SK-N-SH (cell line): ENCODE results near the gene MRPL49. TPM values are rescaled to one million over a fixed set of nuclear protein-coding genes. Genes with fewer than 3 reads are reported as not detected.

Experiments
- CTCF ChIA-PET: fragments of 300-600, 350-600 bp; formaldehyde crosslinking; extraction: SDS; loops from one replicate; lab custom pipeline; 2021; lab: Yijun Ruan, JAX
- POLR2A ChIA-PET: fragments of 350-600 bp; sonication (Branson Sonifier 250); formaldehyde crosslinking; extraction: SDS; loops from one replicate; lab custom pipeline; 2020; ENCODE audit warnings: antibody characterized with exemption, inconsistent platforms; lab: Yijun Ruan, JAX
- DNase-seq: peaks from one replicate; pipeline ENCODE4 v3.0.0; 2012
- H2AFZ ChIP-seq: fragments of 200-600 bp; sonication (generic); 2 replicates; pipeline ENCODE4 v1.8.1; 2016; ENCODE audit warnings: antibody characterized with exemption, mild to moderate bottlenecking, low read depth
- H3F3A ChIP-seq: fragments of 200-600 bp; sonication (generic); replicated peaks from 2 replicates; pipeline ENCODE3; 2016; ENCODE audit warnings: antibody characterized with exemption, mild to moderate bottlenecking; ENCODE audit not compliant: insufficient read depth
- H3K27ac ChIP-seq, 2 experiments: fragments of 200-500 bp in 1 of 2; fragments of 200-600 bp in 1 of 2; sonication (Bioruptor generic) in 1 of 2; sonication (generic), shearing (Covaris generic) in 1 of 2; 2 replicates each; pipeline versions ENCODE4 v1.5.1 to v1.6.1; 2014 to 2016; ENCODE audit warnings: low read depth in 2 of 2, inconsistent platforms in 1 of 2, low read length in 1 of 2, mild to moderate bottlenecking in 1 of 2, mixed read lengths in 1 of 2
- H3K27me3 ChIP-seq: fragments of 200-600 bp; sonication (generic), shearing (Covaris generic); 2 replicates; pipeline ENCODE4 v1.6.1; 2016; ENCODE audit warnings: mixed run types; ENCODE audit not compliant: insufficient read depth
- H3K36me3 ChIP-seq, 2 experiments: fragments of 200-500 bp in 1 of 2; fragments of 200-600 bp in 1 of 2; sonication (Bioruptor generic) in 1 of 2; sonication (generic) in 1 of 2; replicated peaks in 1 of 2; 2 replicates each; pipeline versions ENCODE3 to v1.5.1; 2014 to 2016; ENCODE audit warnings: low read length in 1 of 2, mild to moderate bottlenecking in 1 of 2; ENCODE audit not compliant: insufficient read depth in 2 of 2, control insufficient read depth in 1 of 2
- H3K4me1 ChIP-seq, 2 experiments: fragments of 200-500 bp in 1 of 2; fragments of 200-600 bp in 1 of 2; sonication (Bioruptor generic) in 1 of 2; sonication (generic), shearing (Covaris generic) in 1 of 2; 2 replicates each; pipeline versions ENCODE4 v1.5.1 to v1.6.1; 2014 to 2016; ENCODE audit warnings: low read depth in 1 of 2, low read length in 1 of 2, mixed run types in 1 of 2; ENCODE audit not compliant: insufficient read depth in 2 of 2, control insufficient read depth in 1 of 2
- H3K4me2 ChIP-seq: fragments of 200-600 bp; sonication (generic), shearing (Covaris generic); 2 replicates; pipeline ENCODE4 v1.6.1; 2017; ENCODE audit warnings: mixed run types
- H3K4me3 ChIP-seq, 2 experiments: fragments of 200-500 bp in 1 of 2; fragments of 200-600 bp in 1 of 2; sonication (Bioruptor generic) in 1 of 2; sonication (generic), shearing (Covaris generic) in 1 of 2; 2 replicates each; pipeline versions ENCODE4 v1.5.1 to v1.8.1; 2014 to 2016; ENCODE audit warnings: low read depth in 2 of 2, inconsistent platforms in 1 of 2, low read length in 1 of 2, mild to moderate bottlenecking in 1 of 2, mixed read lengths in 1 of 2, moderate library complexity in 1 of 2
- H3K79me2 ChIP-seq: fragments of 200-600 bp; sonication (generic); 2 replicates; pipeline ENCODE4 v1.8.1; 2017; ENCODE audit warnings: mild to moderate bottlenecking; ENCODE audit not compliant: insufficient read depth
- H3K9ac ChIP-seq: fragments of 200-600 bp; sonication (generic); 2 replicates; pipeline ENCODE4 v1.6.1; 2017; ENCODE audit warnings: mixed run types
- H3K9me2 ChIP-seq: fragments of 200-600 bp; sonication (generic); 2 replicates; pipeline ENCODE4 v1.6.1; 2017; ENCODE audit warnings: mixed run types
- H3K9me3 ChIP-seq: fragments of 200-600 bp; sonication (generic); 2 replicates; pipeline ENCODE4 v1.6.1; 2017; ENCODE audit warnings: mixed run types, mild to moderate bottlenecking, moderate library complexity
- H4K20me1 ChIP-seq: fragments of 200-600 bp; sonication (generic); 2 replicates; pipeline ENCODE4 v1.6.1; 2017; ENCODE audit warnings: mild to moderate bottlenecking, mixed run types; ENCODE audit not compliant: insufficient read depth
- EP300 ChIP-seq, 2 experiments: IDR thresholded peaks; 2 replicates each; pipeline versions ENCODE4 v1.4.0 to v1.6.1; 2012; ENCODE audit warnings: borderline replicate concordance in 1 of 2, low read depth in 1 of 2, low read length in 1 of 2
- EZH2phosphoT487 ChIP-seq: fragments of 200-600 bp; sonication (generic); IDR thresholded peaks from 2 replicates; pipeline ENCODE4 v1.6.1; 2017; ENCODE audit warnings: low read depth, mixed run types, mild to moderate bottlenecking, antibody characterized with exemption, moderate library complexity, borderline replicate concordance
- FOXM1 ChIP-seq: IDR thresholded peaks from 2 replicates; pipeline ENCODE4 v1.4.0; 2012; ENCODE audit warnings: low read depth, mild to moderate bottlenecking
- MAX ChIP-seq: IDR thresholded peaks from 2 replicates; pipeline ENCODE4 v1.4.0; 2012; ENCODE audit warnings: low read depth
- RAD21 ChIP-seq: IDR thresholded peaks from 2 replicates; pipeline ENCODE4 v1.6.1; 2012; ENCODE audit warnings: mild to moderate bottlenecking, low read length
- RFX5 ChIP-seq: IDR thresholded peaks from 2 replicates; pipeline ENCODE4 v1.6.1; 2012; ENCODE audit warnings: mild to moderate bottlenecking, improper control_type of control experiment, low read length
- TCF12 ChIP-seq: IDR thresholded peaks from 2 replicates; pipeline ENCODE4 v1.4.0; 2012
- WGBS: methylation state at CpG from one replicate; pipeline ENCODE4 v1.1.6; 2017; ENCODE audit warnings: low lambda C conversion rate; 5-methylcytosine and 5-hydroxymethylcytosine counted together
- polyA plus RNA-seq, 3 experiments: library from polyadenylated mRNA; depleted of rRNA; stranded (reverse); fragments of >200 nt; gene quantifications; 2 replicates each; pipeline ENCODE4 v1.2.3, GENCODE V29; 2012
- TF ChIP-seq, protein P1 (sequence below): IDR thresholded peaks from 2 replicates; pipeline ENCODE4 v1.4.0; 2012; ENCODE audit warnings: low read depth, borderline replicate concordance
- TF ChIP-seq, protein P2 (sequence below): IDR thresholded peaks from 2 replicates; pipeline ENCODE4; 2012
- TF ChIP-seq, protein P3 (sequence below): fragments of 200-600 bp; sonication (generic); IDR thresholded peaks from 2 replicates; pipeline ENCODE4 v1.6.1; 2017; ENCODE audit warnings: antibody characterized with exemption, mild to moderate bottlenecking, moderate library complexity
- TF ChIP-seq, protein P4 (sequence below): fragments of 150-350 bp; IDR thresholded peaks from 2 replicates; pipeline ENCODE4 v1.6.1; 2016; ENCODE audit warnings: mild to moderate bottlenecking, low read depth, low read length

MRPL49 gene
- polyA plus RNA-seq, 1 of the 3 experiments (the other 2 are of a cell fraction), result 56.7 TPM

- Histone ChIP-seq H3K4me1 (peaks cover 18 to 33% of the 10 kb centered on the region in 2 experiments; a peak in 3 of 4 replicates), H3F3A (peaks cover 29% of the 10 kb centered on the region), H3K9me2 (no peaks in the 10 kb centered on the region), H2AFZ (no peak overlapping the region), H3K4me3 (no peak overlapping the region), H3K27ac (no peak overlapping the region), H3K9ac (no peak overlapping the region), H3K79me2 (peaks cover 65% of the 10 kb centered on the region), H3K27me3 (no peaks in the 10 kb centered on the region), H4K20me1 (no peaks in the 10 kb centered on the region), H3K9me3 (no peaks in the 10 kb centered on the region), H3K4me2 (no peak overlapping the region), H3K36me3 (peaks cover 36 to 42% of the 10 kb centered on the region in 2 experiments)
- POLR2A ChIA-PET, result no interaction called here
- no peak for DNase-seq
- no peak for TF ChIP-seq TCF12
- no peak for TF ChIP-seq FOXM1
- TF ChIP-seq, protein P1, sequence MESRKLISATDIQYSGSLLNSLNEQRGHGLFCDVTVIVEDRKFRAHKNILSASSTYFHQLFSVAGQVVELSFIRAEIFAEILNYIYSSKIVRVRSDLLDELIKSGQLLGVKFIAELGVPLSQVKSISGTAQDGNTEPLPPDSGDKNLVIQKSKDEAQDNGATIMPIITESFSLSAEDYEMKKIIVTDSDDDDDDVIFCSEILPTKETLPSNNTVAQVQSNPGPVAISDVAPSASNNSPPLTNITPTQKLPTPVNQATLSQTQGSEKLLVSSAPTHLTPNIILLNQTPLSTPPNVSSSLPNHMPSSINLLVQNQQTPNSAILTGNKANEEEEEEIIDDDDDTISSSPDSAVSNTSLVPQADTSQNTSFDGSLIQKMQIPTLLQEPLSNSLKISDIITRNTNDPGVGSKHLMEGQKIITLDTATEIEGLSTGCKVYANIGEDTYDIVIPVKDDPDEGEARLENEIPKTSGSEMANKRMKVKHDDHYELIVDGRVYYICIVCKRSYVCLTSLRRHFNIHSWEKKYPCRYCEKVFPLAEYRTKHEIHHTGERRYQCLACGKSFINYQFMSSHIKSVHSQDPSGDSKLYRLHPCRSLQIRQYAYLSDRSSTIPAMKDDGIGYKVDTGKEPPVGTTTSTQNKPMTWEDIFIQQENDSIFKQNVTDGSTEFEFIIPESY, result no peak
- TF ChIP-seq, protein P2, sequence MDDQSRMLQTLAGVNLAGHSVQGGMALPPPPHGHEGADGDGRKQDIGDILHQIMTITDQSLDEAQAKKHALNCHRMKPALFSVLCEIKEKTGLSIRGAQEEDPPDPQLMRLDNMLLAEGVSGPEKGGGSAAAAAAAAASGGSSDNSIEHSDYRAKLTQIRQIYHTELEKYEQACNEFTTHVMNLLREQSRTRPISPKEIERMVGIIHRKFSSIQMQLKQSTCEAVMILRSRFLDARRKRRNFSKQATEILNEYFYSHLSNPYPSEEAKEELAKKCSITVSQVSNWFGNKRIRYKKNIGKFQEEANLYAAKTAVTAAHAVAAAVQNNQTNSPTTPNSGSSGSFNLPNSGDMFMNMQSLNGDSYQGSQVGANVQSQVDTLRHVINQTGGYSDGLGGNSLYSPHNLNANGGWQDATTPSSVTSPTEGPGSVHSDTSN, result no peak
- TF ChIP-seq EZH2phosphoT487, result no peak
- TF ChIP-seq, protein P3, sequence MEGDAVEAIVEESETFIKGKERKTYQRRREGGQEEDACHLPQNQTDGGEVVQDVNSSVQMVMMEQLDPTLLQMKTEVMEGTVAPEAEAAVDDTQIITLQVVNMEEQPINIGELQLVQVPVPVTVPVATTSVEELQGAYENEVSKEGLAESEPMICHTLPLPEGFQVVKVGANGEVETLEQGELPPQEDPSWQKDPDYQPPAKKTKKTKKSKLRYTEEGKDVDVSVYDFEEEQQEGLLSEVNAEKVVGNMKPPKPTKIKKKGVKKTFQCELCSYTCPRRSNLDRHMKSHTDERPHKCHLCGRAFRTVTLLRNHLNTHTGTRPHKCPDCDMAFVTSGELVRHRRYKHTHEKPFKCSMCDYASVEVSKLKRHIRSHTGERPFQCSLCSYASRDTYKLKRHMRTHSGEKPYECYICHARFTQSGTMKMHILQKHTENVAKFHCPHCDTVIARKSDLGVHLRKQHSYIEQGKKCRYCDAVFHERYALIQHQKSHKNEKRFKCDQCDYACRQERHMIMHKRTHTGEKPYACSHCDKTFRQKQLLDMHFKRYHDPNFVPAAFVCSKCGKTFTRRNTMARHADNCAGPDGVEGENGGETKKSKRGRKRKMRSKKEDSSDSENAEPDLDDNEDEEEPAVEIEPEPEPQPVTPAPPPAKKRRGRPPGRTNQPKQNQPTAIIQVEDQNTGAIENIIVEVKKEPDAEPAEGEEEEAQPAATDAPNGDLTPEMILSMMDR, result no peak
- no peak for TF ChIP-seq RFX5
- TF ChIP-seq MAX, result no peak
- TF ChIP-seq EP300 (IDR thresholded peaks at IDR 0.05; ENCODE audit: borderline replicate concordance in 1 of 2, low read depth in 1 of 2, low read length in 1 of 2), result no peak
- CTCF ChIA-PET, result interaction anchor here (1.4 to 3.3 kb wide), 2 partner anchors 8 to 62 kb away, joined by 3 to 47 read pairs; partner anchors contain the start of gene TM7SF2
Observed at GRCh38 chr11:65119670-65119995, 2.5 kb upstream of the MRPL49 start.

DNA sequence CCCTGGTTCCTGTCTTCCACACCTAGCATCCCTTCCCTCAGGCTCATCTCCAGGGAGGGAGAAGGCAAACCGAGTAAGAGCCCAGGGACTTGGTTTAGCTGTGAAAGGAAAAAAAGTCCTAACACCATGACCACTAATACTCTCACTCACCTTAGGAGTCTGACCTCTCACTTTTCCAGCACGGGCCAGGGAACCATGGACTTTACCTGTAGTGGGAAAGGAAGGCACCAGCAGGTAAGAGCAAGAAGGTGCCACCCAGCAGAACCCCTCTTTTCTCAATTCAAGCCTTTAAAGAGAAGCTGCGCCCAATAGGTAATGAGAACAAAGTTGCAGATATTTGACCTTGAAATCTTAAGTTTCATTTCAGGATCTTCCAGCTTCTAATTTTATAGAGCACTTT, 1.3 kb upstream of the MRPL49 start:
- CTCF ChIA-PET, result interaction anchor here (1.3 to 3.3 kb wide), 5 partner anchors 9 to 107 kb away, joined by 4 to 47 read pairs (median 9); partner anchors contain the start of genes ARL2, CAPN1, SYVN1 and TM7SF2
- 63% methylated on average over 3 of the region's 3 CpGs for WGBS
- H3K4me1 ChIP-seq, result peaks cover 18 to 21% of the 10 kb centered on the region in 2 experiments; a peak in 3 of 4 replicates
- no peaks in the 10 kb centered on the region for H3K9me2 ChIP-seq
- TF ChIP-seq, protein P1, result no peak
- TF ChIP-seq, protein P4, sequence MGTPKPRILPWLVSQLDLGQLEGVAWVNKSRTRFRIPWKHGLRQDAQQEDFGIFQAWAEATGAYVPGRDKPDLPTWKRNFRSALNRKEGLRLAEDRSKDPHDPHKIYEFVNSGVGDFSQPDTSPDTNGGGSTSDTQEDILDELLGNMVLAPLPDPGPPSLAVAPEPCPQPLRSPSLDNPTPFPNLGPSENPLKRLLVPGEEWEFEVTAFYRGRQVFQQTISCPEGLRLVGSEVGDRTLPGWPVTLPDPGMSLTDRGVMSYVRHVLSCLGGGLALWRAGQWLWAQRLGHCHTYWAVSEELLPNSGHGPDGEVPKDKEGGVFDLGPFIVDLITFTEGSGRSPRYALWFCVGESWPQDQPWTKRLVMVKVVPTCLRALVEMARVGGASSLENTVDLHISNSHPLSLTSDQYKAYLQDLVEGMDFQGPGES, result no peak
- TF ChIP-seq TCF12 (no peak), EP300 (IDR thresholded peaks at IDR 0.05; ENCODE audit: borderline replicate concordance in 1 of 2, low read depth in 1 of 2, low read length in 1 of 2) (no peak), RAD21 (no peak)
- H3K27ac ChIP-seq, result no peak overlapping the region; a peak in 2 of 4 replicates
- peak overlapping the region; percentile 93 for H3K4me2 ChIP-seq
- H3K4me3 ChIP-seq, result peak overlapping the region; percentile 89 to 91
- peaks cover 68% of the 10 kb centered on the region for H3K79me2 ChIP-seq
- POLR2A ChIA-PET, result no interaction called here
- H3K9ac ChIP-seq, result peak overlapping the region; percentile 89; the same call in 1 of the 2 replicates
- no peaks in the 10 kb centered on the region for H3K9me3 ChIP-seq
- no peaks in the 10 kb centered on the region for H4K20me1 ChIP-seq
- H3K36me3 ChIP-seq, result peaks cover 37 to 40% of the 10 kb centered on the region in 2 experiments
- no peak overlapping the region for H2AFZ ChIP-seq
- DNase-seq, result no peak
- H3K27me3 ChIP-seq, result no peaks in the 10 kb centered on the region
- H3F3A ChIP-seq, result peaks cover 29% of the 10 kb centered on the region
